ENCODE data around the gene AQR.

AQR gene

DNA sequence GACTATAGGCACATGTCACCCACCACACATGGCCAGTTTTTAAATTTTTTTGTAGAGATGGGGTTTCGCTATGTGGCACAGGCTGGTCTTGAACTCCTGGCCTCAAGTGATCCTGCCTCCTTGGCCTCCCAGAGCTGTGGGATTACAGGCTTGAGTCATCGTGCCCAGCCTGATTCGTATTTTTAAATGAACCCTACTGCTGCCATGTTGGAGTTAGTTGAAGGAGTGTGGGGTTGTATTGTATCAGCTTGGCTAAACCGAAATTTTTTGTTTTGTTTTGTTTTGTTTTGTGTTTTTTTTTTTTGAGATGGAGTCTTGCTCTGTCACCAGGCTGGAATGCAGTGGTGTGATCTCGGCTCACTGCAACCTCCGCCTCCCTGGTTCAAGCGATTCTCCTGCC is 30.4 kb upstream of the AQR start:
- Histone ChIP-seq H3K27ac (replicated peaks) (no peak overlapping the region), H3K4me3 (replicated peaks; ENCODE audit: insufficient read depth, low read length) (no peak overlapping the region), H3K27me3 (ENCODE audit: insufficient read depth, poor library complexity, severe bottlenecking) (no peaks in the 10 kb centered on the region)
- no peak for DNase-seq (ENCODE audit: low read depth in 1 of 2, low spot score in 1 of 2)
- TF ChIP-seq GABPA (IDR thresholded peaks at IDR 0.05; ENCODE audit: low read depth) (no peak), SPI1 (IDR thresholded peaks at IDR 0.05; ENCODE audit: borderline replicate concordance, low read depth) (no peak), POLR2AphosphoS5 (IDR thresholded peaks at IDR 0.05; ENCODE audit: low read depth) (no peak)

DNA sequence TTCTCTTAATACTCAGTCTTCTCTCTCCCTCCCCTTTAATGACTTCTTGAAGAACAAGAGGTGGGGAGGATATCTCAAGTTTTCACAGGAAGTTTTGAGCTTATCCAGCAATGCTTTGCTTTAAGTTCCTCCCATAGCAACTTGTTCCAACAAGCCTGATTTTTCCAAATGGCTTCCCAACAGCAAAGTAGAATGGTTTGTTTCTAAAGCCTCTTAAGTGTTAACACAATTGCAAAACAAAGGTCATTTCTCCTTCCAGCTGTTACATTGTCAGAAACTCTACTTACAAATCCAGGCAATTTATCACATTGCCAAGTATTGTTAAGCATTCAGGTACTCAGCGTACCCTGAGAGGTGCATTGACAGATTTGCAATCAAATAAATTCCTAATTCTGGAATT is 25.4 kb upstream of the AQR start:
- no peaks in the 10 kb centered on the region for H3K27me3 ChIP-seq (ENCODE audit: insufficient read depth, poor library complexity, severe bottlenecking)
- no peak for TF ChIP-seq SPI1 (IDR thresholded peaks at IDR 0.05; ENCODE audit: borderline replicate concordance, low read depth)
- TF ChIP-seq, protein P1, sequence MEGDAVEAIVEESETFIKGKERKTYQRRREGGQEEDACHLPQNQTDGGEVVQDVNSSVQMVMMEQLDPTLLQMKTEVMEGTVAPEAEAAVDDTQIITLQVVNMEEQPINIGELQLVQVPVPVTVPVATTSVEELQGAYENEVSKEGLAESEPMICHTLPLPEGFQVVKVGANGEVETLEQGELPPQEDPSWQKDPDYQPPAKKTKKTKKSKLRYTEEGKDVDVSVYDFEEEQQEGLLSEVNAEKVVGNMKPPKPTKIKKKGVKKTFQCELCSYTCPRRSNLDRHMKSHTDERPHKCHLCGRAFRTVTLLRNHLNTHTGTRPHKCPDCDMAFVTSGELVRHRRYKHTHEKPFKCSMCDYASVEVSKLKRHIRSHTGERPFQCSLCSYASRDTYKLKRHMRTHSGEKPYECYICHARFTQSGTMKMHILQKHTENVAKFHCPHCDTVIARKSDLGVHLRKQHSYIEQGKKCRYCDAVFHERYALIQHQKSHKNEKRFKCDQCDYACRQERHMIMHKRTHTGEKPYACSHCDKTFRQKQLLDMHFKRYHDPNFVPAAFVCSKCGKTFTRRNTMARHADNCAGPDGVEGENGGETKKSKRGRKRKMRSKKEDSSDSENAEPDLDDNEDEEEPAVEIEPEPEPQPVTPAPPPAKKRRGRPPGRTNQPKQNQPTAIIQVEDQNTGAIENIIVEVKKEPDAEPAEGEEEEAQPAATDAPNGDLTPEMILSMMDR (IDR thresholded peaks at IDR 0.05; ENCODE audit: insufficient read depth, low read length) = no peak
- no peak for TF ChIP-seq POLR2AphosphoS5 (IDR thresholded peaks at IDR 0.05; ENCODE audit: low read depth)
- TF ChIP-seq, protein P2, sequence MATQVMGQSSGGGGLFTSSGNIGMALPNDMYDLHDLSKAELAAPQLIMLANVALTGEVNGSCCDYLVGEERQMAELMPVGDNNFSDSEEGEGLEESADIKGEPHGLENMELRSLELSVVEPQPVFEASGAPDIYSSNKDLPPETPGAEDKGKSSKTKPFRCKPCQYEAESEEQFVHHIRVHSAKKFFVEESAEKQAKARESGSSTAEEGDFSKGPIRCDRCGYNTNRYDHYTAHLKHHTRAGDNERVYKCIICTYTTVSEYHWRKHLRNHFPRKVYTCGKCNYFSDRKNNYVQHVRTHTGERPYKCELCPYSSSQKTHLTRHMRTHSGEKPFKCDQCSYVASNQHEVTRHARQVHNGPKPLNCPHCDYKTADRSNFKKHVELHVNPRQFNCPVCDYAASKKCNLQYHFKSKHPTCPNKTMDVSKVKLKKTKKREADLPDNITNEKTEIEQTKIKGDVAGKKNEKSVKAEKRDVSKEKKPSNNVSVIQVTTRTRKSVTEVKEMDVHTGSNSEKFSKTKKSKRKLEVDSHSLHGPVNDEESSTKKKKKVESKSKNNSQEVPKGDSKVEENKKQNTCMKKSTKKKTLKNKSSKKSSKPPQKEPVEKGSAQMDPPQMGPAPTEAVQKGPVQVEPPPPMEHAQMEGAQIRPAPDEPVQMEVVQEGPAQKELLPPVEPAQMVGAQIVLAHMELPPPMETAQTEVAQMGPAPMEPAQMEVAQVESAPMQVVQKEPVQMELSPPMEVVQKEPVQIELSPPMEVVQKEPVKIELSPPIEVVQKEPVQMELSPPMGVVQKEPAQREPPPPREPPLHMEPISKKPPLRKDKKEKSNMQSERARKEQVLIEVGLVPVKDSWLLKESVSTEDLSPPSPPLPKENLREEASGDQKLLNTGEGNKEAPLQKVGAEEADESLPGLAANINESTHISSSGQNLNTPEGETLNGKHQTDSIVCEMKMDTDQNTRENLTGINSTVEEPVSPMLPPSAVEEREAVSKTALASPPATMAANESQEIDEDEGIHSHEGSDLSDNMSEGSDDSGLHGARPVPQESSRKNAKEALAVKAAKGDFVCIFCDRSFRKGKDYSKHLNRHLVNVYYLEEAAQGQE (IDR thresholded peaks at IDR 0.05; ENCODE audit: insufficient replicate concordance, low read depth) = no peak
- no peak for TF ChIP-seq GABPA (IDR thresholded peaks at IDR 0.05; ENCODE audit: low read depth)
- H3K27ac ChIP-seq (replicated peaks) = no peak overlapping the region
- no peak for DNase-seq (ENCODE audit: low read depth in 1 of 2, low spot score in 1 of 2)
- no peak overlapping the region for H3K4me3 ChIP-seq (replicated peaks; ENCODE audit: insufficient read depth, low read length)

DNA sequence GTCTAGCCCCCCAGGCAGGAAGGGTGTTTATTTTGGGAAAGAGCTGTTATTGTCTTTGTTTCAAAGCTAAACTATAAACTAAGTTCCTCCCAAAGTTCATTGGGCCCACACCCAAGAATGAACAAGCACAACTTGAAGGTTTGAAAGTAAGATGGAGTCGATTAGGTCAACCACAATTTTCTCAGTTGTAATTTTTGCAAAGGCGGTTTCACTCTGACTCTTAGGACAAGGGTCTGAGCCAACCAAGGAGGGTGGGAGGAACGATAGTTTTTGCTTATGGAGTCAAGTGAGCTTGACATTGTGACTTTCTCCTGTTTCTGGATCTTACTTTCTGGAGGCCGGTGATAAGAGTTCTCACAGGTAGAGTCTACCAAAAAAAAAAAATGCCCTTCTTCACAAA is 24.3 kb upstream of the AQR start:
- H3K27me3 ChIP-seq (ENCODE audit: insufficient read depth, poor library complexity, severe bottlenecking) = no peaks in the 10 kb centered on the region
- DNase-seq (ENCODE audit: low read depth in 1 of 2, low spot score in 1 of 2) = no peak
- H3K27ac ChIP-seq (replicated peaks) = no peak overlapping the region
- H3K4me3 ChIP-seq (replicated peaks; ENCODE audit: insufficient read depth, low read length) = no peak overlapping the region
- TF ChIP-seq SPI1 (IDR thresholded peaks at IDR 0.05; ENCODE audit: borderline replicate concordance, low read depth) = no peak
- TF ChIP-seq, protein P1 (IDR thresholded peaks at IDR 0.05; ENCODE audit: insufficient read depth, low read length) = no peak
- TF ChIP-seq, protein P2 (IDR thresholded peaks at IDR 0.05; ENCODE audit: insufficient replicate concordance, low read depth) = no peak
- TF ChIP-seq GABPA (IDR thresholded peaks at IDR 0.05; ENCODE audit: low read depth) = no peak
- no peak for TF ChIP-seq POLR2AphosphoS5 (IDR thresholded peaks at IDR 0.05; ENCODE audit: low read depth)

DNA sequence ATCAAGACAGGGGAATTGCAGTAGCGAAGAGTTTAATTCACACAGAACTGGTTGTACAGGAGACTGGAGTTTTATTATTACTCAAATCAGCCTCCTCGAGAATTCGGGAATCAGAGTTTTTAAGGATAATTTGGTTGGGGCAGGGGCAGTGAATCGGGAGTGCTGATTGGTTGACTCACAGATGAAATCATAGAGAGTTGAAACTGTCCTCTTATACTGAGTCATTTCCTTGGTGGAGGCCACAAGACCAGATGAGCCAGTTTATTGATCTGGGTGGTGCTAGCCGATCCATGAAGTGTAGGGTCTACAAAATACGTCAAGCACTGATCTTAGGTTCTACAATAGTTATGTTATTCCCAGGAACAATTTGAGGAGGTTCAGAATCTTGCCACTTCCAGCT is 23.9 kb upstream of the AQR start:
- no peak for DNase-seq (ENCODE audit: low read depth in 1 of 2, low spot score in 1 of 2)

More for the DNA sequence above, 23.9 kb upstream of the AQR start:
- Histone ChIP-seq H3K27me3 (ENCODE audit: insufficient read depth, poor library complexity, severe bottlenecking) (no peaks in the 10 kb centered on the region), H3K27ac (replicated peaks) (no peak overlapping the region), H3K4me3 (replicated peaks; ENCODE audit: insufficient read depth, low read length) (no peak overlapping the region)
- TF ChIP-seq GABPA (IDR thresholded peaks at IDR 0.05; ENCODE audit: low read depth) (no peak), SPI1 (IDR thresholded peaks at IDR 0.05; ENCODE audit: borderline replicate concordance, low read depth) (no peak), POLR2AphosphoS5 (IDR thresholded peaks at IDR 0.05; ENCODE audit: low read depth) (no peak)
- TF ChIP-seq, protein P2 (IDR thresholded peaks at IDR 0.05; ENCODE audit: insufficient replicate concordance, low read depth) = no peak
- TF ChIP-seq, protein P1 (IDR thresholded peaks at IDR 0.05; ENCODE audit: insufficient read depth, low read length) = no peak

Data from HL-60 (cell line).